Breast epithelium (tissue), 3 donors: ENCODE measurements around the gene NTN5.

Experiments
- CTCF ChIP-seq, 3 donors: fragments of 450-650 bp; IDR thresholded peaks; one replicate each; pipeline ENCODE4 v1.5.1; 2016 to 2017; ENCODE audit warnings: antibody characterized with exemption in 3 of 3, mild to moderate bottlenecking in 3 of 3, moderate library complexity in 3 of 3
- POLR2A ChIP-seq: fragments of 450-650 bp; IDR thresholded peaks from one replicate; pipeline ENCODE4 v1.6.1; 2016; ENCODE audit warnings: antibody characterized with exemption, mild to moderate bottlenecking, moderate library complexity
- POLR2AphosphoS5 ChIP-seq, 3 donors: sonication (generic); formaldehyde crosslinking; IDR thresholded peaks; one replicate each; pipeline ENCODE4 v1.6.1; 2017; ENCODE audit warnings: antibody characterized with exemption in 3 of 3

DNA sequence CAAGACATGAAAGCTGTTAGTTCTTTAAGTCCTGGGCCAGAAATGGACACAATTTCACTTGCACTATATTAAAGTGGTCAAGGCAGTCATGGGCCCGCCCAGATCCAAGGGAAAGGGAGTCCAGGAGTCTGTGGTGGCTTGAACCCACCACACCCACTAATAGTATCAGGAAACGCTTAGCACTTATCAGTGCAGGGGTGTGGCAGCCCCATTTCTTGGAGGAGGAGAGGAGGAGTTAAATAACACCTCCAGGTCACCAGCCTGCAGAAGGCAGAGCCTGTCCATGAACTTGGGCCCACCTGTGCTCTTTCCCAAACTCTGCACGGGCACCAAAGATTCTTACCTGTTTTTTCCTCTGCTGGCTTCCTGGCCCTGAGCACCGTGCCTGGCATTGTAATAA lies 5.4 kb upstream of the NTN5 start:
- no peak for TF ChIP-seq POLR2A
- TF ChIP-seq CTCF (IDR thresholded peaks at IDR 0.05), result no peak
- no peak for TF ChIP-seq POLR2AphosphoS5 (IDR thresholded peaks at IDR 0.05)
